HG02938 (cell line): ENCODE measurements around the gene THOC2.
"Not testable (repeated sequence)": the region's sequence is repeated elsewhere in the genome, so short reads cannot be mapped to it uniquely, and the experiment has no call there.

Experiments used
- ATAC-seq: cut with Tn5 transposase; IDR thresholded peaks from one replicate; pipeline ENCODE4 v1.9.1; 2021; ENCODE audit warnings: mild to moderate bottlenecking, moderate library complexity; ENCODE audit not compliant: unreplicated experiment

Gene THOC2

GRCh38 chrX:123732670-123733363 is at the start of gene THOC2:
Gene THOC2 (minus strand): TSS chrX:123733052. CDS start chrX:123733022, 30 bp downstream.
- peak; percentile 81 for ATAC-seq

GRCh38 chrX:123781786-123782185 is 48.9 kb upstream of the THOC2 start:
- not testable (repeated sequence) for ATAC-seq

- ATAC-seq, result no peak
Measured at GRCh38 chrX:123779908-123780396, 47.1 kb upstream of the THOC2 start.

- no peak for ATAC-seq
Measured at GRCh38 chrX:123773258-123773988, 40.6 kb upstream of the THOC2 start.

- peak; percentile 76 for ATAC-seq
Measured at GRCh38 chrX:123771449-123772064, 38.7 kb upstream of the THOC2 start.

GRCh38 chrX:123764967-123765871 is 32.4 kb upstream of the THOC2 start:
- ATAC-seq, result peak; percentile 92

GRCh38 chrX:123759849-123760248 is 27.0 kb upstream of the THOC2 start:
- not testable (repeated sequence) for ATAC-seq

- ATAC-seq, result not testable (repeated sequence)
Measured at GRCh38 chrX:123757794-123758193, 24.9 kb upstream of the THOC2 start.

- no peak for ATAC-seq
Measured at GRCh38 chrX:123756320-123756719, 23.5 kb upstream of the THOC2 start.

- no peak for ATAC-seq
Measured at GRCh38 chrX:123755107-123755506, 22.3 kb upstream of the THOC2 start.

- no peak for ATAC-seq
Measured at GRCh38 chrX:123753656-123754350, 21.0 kb upstream of the THOC2 start.

GRCh38 chrX:123749643-123750042 is 16.8 kb upstream of the THOC2 start:
- ATAC-seq, result no peak

- ATAC-seq, result no peak
Measured at GRCh38 chrX:123745511-123745910, 12.7 kb upstream of the THOC2 start.

- no peak for ATAC-seq
Measured at GRCh38 chrX:123743312-123743711, 10.5 kb upstream of the THOC2 start.

- no peak for ATAC-seq
Measured at GRCh38 chrX:123742440-123742839, 9.6 kb upstream of the THOC2 start.

- ATAC-seq, result no peak
Measured at GRCh38 chrX:123740536-123740935, 7.7 kb upstream of the THOC2 start.

- no peak for ATAC-seq
Measured at GRCh38 chrX:123740006-123740405, 7.2 kb upstream of the THOC2 start.

GRCh38 chrX:123739474-123739873 is 6.6 kb upstream of the THOC2 start:
- ATAC-seq, result no peak

GRCh38 chrX:123738378-123738940 is 5.6 kb upstream of the THOC2 start:
- no peak for ATAC-seq
